HG02763 (cell line): ENCODE measurements around the gene PACS2.

Experiments used
- ATAC-seq: cut with Tn5 transposase; IDR thresholded peaks from one replicate; pipeline ENCODE4 v1.9.1; 2021; ENCODE audit warnings: mild to moderate bottlenecking, moderate library complexity; ENCODE audit not compliant: unreplicated experiment

PACS2 gene

DNA sequence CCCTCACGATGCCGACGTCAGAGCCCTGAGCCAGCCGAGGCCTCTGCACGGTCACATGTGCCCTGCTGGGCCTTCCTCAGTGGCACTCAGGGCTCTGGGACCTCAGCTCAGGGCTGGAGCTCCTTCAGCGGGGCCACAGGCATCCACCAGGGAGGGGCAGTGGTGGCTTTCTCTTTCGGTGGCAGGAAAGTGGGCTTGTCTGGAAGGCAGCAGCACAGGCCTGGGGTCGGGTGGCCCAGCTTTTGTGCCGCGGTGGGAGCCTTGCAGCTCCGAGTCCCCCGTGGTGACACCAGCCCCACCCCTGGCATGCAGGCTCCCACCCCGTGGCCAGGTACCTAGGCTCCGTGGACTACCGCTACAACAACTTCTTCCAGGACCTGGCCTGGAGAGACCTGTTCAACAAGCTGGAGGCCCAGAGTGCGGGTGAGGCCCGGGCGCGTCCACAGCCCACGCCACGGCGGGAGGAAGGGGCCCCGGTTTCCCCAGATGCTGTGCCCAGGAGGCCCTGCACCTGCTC, 69.6 kb downstream of the PACS2 start:
- ATAC-seq: no peak

DNA sequence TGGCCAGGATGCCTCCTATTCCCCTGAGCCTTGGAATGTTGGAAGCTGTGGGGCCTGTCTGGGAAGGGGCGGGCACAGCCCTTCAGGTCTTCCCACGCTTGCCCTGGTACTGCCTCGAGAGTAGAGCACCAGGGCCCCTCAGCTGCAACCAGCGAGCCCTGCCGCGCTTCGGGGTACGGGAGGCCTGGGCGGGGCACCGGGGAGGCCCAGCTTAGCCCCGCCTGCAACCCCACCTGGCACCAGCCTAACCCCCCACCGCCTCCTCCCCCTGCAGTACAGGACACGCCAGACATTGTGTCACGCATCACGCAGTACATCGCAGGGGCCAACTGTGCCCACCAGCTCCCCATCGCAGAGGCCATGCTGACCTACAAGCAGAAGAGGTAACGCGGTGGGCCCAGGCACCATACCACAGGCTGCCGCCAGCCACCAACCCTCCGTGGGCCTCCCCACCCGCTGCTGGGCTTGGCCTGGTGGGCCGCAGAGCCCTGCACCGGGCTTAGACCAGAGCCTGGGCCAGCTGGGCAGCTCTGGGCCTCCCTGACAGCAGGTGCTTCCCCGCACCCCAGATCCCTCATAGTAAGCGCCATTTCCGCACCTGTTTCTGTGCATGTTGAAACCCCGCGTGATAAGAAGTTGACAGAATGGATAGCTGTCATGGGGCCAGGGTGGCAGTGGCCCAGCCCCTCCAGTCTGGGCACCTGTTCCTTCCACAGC, 70.2 kb downstream of the PACS2 start:
- ATAC-seq: no peak

DNA sequence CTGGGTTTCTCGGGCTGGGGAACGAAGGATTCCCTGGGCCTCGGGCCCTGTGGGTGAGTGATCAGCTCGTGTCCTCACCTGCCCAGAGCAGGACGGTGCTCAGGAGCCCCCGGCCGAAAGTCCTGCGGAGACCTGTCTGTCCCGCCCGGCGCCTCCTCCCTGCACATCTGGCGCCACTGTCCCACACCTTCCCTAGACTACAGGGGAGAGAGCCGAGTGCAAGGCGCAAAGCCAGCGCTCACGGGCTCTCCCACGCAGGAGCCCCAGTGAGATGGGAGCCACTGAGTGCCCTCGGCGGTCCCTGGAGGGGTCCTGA, 70.7 kb downstream of the PACS2 start:
- ATAC-seq: no peak

DNA sequence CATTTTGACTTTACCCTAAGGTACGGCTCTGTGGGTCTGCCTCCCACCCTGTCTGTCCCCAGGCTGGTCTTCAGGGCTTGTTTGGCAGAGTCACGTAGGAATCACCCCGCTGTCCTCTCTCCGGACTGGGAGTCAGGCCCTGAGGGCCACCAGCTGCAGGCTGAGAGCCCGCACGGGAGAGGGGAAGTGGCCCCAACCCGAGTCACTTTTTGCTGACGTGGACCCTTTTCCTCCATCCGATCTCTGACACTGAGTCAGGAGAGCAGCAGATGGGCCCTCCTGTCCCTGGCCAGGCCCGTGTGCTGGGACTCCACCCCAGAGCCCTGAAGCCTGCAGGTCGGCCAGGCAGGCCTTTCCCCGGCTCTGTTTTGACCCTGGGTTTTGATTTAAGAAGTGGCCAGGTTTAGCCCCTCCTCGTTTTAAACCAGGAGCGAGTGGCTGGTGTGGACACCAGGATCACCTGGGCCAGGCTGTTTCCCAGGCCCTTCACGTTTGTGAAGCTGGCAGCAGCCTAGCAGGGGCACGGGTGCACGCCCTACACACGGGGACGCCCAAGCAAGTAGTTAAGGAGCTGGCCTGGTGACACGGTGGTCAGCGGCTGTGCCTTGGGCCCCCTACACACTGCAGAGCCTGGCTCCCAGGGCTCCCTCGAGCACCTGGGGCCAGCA, 71.3 kb downstream of the PACS2 start:
- ATAC-seq: no peak

DNA sequence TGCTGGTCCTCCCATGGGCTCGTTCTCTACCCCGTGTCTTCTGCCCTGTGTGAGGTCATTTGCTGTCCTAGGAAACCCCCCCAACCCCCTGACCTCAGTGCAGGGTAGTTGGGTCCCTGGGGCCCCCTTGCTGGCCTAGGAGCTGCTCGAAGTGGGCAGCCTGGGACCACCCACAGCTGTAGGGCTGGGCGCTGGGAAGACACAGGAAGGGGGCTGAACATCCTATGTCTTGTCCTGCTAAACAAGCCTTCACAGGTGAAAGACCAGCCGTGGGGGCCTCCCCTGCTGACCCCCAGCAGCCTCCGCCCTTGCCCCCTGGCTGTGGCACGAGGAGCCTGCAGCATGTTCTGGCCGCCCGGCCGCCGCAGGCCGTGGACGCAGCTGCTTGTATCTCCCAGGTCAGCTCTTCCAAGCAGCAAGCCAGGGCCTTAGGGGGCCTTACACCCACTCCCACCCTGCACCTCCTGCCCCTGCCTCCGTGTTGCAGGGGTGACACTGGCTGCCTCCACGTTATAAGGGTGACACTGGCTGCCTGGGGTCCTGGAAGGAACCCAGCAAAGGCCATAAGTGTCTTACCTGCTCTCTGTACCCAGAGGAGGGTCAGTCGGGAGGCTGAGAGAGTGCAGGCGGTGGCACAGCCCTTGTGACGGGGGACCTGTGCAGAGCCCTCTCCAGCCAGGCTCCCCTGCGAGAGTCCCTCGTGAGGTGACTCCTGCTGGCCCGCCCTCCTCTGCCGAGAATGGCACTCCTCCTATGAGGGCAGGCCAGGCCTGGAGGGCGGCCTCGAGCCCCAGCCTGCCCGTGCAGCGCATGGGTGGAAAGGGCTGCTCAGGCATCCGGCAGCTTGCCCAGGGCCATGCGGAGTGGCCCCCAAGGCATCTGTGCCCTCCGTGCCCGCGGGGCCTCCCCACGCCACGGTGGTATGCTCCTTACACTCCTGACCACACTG, 72.3 kb downstream of the PACS2 start:
- ATAC-seq: no peak

DNA sequence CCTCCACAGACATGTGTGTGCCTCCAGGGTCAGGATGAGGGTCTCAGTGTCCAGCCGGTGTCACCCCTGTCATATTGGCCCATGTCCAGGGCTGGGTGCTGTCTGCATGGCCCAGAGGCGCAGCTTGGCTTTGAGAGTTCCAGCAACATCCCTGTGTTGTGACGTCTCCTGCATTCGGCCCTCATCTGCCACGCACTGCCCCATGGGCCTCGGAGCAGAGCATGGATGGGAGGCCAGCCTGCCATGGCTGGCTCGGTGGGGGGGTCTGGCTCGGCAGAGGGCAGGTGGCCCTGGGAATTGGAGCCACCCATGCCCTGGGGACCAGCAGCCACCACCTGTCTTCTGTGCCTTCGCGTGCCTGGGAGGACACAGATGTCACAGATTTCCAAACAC, 73.0 kb downstream of the PACS2 start:
- no peak for ATAC-seq

DNA sequence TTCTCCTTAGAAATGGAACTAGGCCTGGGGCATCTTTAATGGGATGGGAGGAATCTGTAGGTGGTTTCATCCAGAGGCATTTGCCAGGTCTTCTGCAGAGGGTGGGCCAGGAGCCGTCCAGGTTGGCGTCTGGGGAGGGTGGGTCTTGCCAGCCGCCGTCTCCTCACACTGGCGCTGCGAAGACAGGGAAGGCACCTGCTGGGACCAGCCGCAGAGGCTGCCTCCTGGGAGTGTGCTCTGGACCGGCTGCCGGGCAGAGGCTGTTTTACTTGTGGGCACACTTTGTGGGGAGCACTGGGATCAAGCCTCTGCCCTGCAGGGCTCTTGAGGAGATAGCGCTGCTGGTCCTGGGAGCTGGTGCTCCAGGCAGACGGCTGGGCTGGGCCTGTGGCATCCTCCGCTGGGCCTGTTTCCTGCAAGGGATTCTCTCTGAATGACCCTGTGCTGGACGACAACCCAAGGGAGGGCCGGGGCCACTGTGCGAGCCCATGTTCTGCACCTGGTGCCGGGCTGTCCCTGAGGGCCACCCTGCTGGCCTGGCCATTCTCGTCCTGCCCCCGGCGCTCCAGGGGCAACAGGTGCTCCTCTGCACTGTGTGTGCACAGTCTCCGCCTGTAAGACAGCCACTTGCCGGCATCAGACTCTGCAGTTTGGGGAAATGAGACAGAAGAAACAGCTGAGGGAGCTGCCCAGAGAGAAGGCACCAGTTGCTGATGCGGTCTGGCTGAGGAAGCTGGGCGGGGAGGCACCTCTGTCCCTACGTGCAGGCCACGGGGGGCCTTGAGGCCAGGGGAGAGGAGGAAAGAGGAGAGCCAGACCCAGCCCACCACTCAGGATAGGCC, 73.8 kb downstream of the PACS2 start:
- no peak for ATAC-seq

DNA sequence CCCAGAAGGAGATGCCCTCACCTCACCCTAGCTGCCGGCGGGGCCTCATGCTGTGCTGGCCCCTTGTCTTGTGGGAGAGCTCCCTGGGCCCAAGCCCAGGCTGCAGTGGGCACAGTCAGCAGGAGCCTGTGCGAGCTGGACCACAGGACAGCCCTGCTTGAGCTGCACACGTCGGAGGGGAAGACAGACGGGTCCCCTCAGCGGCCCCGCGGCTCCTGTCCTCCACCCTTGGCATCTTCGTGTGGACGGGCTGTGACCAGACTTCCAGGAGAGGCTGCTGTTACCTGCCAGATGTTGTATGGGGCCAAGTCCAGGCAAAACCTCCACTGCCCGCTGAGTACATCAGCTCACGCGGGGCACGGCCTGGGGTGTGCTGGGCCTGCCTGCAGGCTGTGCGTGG, 74.4 kb downstream of the PACS2 start:
- ATAC-seq: no peak

DNA sequence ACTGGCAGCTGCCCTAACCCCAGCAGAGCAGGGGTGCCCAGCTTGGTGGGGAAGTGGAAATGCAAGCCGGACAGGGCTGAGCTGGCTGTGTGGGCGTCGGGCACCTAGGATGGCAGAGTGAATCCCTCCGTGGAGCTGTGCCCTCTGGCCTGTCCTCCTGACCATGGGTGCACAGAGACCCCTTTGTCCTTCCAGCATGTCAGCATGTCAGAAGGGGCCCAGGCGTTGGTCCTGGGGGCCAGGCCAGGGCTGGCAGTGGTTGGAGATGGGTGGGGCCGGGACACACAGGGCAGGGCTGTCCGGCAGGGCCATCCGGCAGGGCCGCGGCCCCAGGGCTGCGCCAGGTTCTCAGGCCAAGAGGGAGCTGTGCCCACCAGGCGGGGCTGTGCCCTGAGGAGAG, 75.0 kb downstream of the PACS2 start:
- no peak for ATAC-seq

DNA sequence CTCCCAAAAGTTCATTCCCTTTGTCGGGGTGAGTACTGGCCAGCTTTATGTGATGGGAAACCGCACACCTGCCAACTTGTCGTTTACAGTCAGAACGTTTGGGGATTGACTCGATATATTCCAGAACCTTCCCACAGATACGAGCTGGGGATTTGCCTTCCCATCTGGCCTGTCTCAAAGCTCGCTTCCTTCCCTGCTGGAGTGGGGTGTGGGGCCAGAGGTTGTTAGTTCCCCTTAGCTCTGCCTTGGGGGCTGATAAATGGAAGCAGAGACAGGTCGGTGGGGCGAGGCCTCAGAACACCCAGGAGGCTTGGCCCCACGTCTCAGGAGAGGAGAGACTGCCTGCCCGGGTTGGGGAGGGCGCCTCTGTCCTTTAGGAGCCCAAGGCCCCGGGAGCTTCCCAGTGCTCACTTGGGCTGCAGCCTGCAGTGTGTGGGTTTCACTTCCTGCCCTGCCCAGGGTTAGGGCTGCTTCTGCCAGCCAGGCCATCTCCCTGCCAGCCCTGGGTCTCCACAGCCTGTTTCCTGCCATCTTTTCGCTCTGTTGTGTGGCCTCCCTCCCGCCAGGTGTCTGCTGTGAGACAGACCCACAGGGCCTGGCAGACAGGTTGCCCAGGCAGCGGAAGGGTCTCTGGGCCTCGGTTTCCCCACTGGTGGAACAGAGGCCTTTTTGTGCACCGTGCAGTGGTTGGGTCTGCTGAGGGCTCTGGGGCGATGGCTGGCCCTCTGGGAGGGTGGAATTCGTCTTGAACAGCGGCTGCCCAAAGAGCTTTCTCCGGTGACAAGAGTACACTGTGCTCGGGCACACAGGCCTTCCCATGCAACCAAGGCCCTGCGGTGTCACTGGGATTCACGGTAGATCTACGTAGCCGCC, 75.7 kb downstream of the PACS2 start:
- ATAC-seq: no peak

DNA sequence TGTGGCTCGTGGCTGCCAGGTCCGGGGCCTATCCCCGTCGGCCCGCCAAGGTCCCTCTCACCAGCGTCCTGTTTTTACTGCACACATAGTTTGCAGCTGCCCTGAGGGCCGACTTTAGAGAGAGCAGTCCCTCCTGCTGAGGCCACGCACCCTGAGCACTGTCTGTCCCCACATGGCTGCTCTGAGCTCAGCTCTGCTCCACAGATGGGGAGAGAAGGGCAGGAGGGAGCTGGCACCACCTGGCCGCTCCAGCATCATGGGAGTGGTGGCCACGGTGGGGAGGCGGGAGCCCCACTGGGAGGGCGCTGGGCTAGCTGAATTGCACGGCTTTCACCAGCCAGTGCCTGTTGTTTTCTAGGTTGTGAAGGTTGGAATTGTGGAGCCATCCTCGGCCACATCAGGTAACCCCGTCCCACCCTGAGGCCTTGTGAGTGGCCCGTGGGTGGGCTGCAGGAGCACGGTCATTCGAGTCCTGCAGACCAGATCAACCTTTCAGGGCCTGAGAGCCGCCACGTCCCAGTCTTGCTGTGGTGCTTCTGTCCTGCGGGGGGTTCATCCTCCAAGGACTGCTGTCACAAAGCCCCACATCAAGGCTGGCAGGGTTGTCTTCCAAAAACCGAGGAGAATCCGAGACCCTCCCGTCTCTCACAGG, 76.4 kb downstream of the PACS2 start:
- ATAC-seq: no peak

DNA sequence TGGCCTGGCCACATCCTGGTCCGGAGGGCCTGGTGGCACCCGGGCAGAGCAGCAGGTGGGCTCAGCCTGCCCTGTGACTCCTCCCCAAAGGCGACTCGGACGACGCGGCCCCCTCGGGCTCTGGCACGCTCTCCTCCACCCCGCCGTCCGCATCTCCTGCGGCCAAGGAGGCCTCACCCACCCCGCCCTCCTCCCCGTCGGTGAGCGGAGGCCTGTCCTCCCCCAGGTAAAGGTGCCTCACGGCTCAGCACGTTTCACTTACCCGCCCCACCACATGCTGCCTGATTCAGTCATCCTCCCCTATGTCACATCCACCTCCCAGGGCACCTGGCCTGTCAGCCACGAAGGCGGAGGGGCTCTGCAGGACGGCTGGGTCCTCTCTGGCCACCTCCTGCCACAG, 77.0 kb downstream of the PACS2 start:
- no peak for ATAC-seq

DNA sequence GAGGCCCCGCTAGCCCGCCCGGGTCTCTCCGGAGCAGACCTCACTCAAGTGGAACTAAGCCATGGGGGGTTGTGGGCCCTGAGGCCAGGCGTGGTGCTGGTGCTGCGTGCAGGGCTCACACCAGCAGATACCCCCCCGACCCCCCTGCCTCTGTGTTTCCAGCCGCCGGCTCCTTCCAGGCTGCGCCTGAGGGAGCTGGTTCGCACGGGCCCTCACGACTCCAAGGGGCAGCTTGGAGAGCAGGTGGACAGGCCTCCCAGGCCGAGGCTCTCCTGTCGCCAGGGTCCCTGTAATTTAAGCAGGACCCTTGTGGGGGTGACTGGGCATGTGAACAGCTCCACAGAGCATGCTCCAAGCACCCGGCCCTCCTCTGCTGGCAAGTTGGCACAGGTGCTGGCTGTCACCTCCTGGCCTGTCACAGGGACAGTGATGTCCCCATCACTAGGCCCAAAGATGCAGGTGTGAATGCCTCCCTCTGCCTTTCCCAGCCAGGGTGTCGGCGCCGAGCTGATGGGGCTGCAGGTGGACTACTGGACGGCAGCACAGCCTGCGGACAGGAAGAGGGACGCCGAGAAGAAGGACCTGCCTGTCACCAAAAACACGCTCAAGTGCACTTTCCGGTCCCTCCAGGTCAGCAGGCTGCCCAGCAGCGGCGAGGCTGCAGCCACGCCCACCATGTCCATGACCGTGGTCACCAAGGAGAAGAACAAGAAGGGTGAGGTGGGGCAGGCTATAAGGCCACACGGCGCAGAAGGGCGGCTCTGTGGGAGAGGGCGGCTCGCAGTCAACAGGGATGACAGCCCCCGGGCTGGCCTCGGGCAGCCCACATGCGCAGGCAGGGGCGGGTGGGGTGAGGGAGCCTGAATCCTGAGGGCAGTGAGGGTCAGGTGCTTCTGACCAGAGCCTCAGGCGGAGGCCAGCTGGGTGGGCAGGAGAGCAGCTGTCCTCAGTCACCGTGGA, 77.9 kb downstream of the PACS2 start:
- ATAC-seq: no peak

DNA sequence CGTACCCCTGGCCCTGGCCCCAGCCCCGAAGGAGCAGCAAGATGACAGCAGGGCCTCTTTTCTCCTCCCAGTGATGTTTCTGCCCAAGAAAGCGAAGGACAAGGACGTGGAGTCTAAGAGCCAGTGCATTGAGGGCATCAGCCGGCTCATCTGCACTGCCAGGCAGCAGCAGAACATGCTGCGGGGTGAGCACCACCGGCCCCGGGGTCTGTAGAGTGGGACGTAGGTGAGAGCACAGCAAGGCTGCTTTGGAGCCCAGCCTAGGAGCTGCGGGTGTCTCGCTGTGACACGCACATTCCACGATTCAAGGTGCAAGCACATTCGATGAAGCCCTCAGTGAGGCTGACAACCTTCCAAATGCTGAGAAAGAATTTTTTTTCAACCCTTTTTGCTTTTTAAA, 78.6 kb downstream of the PACS2 start:
- no peak for ATAC-seq

DNA sequence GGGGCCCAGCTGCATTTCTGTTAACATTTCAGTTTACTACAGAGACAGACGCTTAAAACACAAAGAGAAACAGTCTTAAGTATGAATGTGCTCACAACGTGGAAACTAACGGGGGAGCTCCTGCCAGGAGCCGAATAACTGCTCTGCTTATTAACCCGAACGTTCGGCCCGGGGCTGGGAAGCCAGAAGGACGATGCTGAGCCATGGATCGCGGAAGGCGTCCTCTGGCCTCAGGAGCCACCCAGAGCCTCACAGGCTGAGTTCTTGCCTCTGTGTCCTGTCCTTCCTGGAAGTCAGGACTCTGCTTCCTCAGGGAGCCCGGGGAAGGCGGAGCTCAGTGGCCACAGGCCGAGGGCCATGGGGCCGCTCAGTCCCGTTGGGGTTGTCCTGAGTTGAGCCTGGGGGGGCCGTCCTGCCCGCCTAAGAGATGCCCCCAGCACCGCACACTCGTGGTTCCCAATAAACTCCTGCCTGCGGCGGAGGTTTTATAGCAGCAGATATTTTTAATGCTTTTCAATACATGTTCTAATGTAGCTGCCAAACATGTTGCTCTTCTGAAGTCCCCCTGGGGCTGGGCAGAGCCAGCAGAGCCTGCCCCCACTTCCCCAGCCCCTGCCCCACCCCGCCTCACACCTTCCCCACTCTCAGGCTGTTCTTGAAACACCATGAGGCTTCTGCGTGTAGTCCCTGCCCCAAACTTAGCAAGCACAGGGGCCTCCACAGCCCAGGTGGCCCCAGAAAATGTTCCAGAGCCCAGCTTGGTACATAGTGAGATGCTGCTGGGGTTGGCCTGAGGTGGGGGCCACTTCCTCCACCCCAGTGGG, 80.4 kb downstream of the PACS2 start:
- no peak for ATAC-seq

DNA sequence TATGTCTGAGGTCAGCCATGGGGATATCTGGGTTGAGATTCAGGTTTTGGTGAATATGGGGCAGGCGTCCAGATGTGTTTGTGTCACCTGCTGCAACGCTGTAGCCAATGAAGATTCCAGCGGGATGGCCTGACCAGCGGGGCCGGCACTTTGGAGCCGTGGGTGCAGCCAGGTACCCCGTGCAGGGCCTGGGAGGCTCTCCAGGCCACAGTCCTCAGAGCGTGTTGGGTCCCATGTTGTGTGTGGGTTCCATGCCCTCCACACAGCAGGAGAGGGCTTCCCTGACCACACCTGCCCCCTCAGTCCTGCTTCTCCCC, 80.9 kb downstream of the PACS2 start:
- no peak for ATAC-seq

DNA sequence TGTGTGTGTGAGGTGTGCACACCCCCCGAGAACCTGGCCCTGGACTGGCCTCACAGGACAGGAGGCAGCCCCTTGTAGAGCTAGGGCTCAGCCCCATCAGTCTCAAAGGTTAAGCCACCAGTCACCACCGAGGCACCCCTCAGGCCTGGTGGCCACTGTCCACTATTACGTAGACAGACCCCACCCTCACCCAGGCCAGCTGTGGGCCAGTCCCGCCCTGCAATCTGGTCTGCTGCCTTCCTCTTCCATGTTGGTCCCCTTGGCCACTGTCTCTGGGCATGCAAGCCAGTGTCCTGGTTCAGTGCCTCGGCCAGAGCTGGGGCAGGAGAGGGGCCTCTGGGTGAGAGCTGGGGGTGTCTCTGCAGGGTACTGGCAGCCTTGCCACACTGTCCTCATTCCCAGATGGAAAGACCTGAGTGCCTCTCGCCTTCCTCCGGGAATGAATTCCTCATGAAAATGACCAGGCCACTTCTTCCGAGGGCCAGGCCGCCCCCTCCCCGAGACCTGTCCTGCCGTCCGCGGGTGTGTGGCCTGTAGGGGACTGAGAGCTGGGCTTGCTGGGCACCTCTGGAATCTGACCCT, 82.9 kb downstream of the PACS2 start:
- ATAC-seq: no peak
